NCI-H128 (cell line): ENCODE measurements around the gene TGFBRAP1.
A peak's percentile ranks its signal among the peaks of the same experiment; 100 is the strongest.
"Not testable (repeated sequence)": the region's sequence is repeated elsewhere in the genome, so short reads cannot be mapped to it uniquely, and the experiment has no call there.

Source experiments
- DNase-seq: peaks from one replicate; lab custom pipeline; 2025; ENCODE audit not compliant: unreplicated experiment; lab: John Stamatoyannopoulos, UW

Gene TGFBRAP1

DNA sequence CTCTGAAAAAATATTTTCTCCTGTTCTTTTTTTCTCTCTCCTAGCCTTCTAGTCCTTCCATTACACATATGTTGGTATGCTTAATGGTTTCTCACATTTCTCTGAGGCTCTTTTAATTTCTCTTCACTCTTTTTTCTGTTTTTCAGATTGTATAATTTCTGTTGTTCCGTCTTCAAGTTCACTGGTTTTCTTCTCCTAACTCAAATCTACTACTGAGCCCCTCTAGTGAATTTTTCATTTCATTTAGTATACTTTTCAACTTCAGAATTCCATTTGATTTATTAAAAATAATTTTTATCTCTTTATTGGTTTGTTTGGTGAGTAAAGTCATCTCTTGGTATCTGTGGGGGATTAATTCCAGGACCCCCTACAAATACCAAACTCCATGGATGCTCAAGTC is 27.6 kb upstream of the TGFBRAP1 start:
- DNase-seq: no peak

- no peak for DNase-seq
These were observed 15.3 kb upstream of the TGFBRAP1 start for GRCh38 chr2:105344704-105345345.

DNA sequence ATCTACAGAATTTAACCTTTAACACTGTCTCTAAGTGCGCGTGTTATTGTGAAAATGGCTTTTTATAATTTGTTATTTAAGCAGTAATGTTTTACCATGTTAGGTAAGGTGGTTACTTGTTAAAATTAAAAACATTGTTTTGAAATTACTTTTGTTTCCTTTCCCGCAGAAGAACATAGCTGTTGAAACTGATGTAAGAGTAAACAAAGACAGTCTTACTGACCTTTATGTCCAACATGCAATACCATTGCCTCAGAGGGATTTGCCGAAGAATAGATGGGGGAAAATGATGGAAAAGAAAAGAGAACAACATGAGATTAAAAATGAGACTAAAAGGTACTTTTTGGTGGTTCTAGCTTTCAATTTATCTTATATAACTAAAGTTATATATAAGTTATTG is 9.9 kb upstream of the TGFBRAP1 start:
- no peak for DNase-seq

- DNase-seq: no peak
These were observed 8.5 kb upstream of the TGFBRAP1 start for GRCh38 chr2:105338020-105338385.

DNA sequence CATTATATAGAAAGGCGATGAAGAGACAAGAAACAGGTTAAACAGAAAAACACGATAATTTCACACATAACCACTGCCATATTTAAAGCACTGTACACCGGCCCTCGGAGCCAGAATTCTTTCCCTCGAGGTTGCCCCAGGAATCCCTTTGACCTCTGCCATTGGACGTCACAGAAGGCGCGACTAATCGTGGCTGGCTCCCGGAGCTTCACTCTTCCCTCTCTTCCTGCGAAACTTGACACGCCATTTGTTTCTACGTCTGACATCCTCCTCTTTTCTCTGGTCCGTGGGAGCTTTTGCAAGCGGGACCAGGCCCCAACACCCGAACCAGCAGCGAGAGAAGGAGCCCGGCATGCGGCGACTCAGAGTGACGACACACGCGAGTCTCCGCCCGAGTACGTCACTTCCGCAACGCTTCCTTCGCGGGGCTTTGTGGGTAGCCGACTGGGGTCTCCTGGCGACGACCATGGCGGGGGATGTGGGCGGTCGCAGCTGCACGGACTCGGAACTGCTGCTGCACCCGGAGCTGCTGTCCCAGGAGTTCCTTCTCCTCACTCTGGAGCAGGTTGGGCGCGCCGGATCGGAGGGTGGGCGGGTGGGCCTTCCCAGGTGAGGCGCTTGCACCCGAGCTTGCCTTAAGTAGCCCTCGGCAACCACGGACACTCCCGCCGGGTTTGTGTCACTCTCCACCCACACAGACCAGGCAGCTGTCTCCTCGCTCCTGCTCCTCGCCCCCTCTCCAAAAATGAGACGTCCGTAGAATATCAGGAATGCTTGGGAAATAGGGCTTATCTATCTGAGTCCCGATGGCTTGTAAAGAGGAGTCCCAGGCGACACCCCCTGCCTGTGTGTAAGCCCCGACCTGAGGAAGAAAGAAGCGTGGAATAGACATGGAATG is 7.8 kb upstream of the TGFBRAP1 start, which contains the start of gene C2orf49:
Gene C2orf49 (plus strand): TSS at position 419 of the 898 bp plus-strand sequence. CDS start 48 bp downstream, at position 467.
- peak; percentile 81 for DNase-seq

DNA sequence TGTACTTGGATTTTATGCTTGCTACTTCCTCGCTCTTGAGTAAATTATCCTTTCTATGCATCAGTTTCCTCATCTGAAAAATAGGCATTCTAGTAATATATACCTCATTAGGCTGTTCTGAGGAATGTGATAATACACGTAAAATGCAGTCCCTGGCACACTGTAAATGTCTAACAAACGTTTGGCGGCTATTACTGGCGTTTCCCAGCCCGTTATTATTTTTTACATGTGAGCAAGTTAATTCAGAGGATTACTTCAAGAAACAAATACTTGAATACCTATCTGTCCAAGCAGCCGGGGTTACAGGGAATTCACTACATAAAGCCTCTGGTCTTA is 7.2 kb upstream of the TGFBRAP1 start:
- DNase-seq: no peak

GRCh38 chr2:105335469-105335868 is 5.9 kb upstream of the TGFBRAP1 start:
- DNase-seq: no peak

- DNase-seq: no peak
These were observed 4.7 kb upstream of the TGFBRAP1 start for GRCh38 chr2:105334211-105334610.

GRCh38 chr2:105330681-105331375 is 1.3 kb upstream of the TGFBRAP1 start:
- no peak for DNase-seq

DNA sequence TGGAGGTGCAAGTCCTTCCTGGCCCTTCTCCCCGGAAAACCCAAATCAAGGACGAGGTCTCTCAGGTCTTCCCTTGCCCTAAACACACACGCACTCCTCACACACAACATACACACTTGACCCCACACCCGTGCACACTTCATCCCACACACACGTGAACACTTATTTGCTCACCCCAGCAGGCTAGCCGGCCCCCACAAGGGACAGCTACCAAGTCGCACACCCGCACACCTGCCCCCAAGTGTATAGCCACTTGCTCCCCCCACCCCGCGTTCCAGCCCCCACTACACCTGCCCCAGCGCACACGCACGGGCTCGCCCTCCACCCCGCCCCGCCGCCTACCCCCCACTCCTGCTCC is 359 bp downstream of the TGFBRAP1 start:
- no peak for DNase-seq

GRCh38 chr2:105328281-105329196 is 996 bp downstream of the TGFBRAP1 start:
- peak; percentile 18 for DNase-seq

GRCh38 chr2:105327690-105328089 is 1.8 kb downstream of the TGFBRAP1 start:
- no peak for DNase-seq

GRCh38 chr2:105327271-105327670 is 2.3 kb downstream of the TGFBRAP1 start:
- DNase-seq: not testable (repeated sequence)

- DNase-seq: no peak
These were observed 4.1 kb downstream of the TGFBRAP1 start for GRCh38 chr2:105325389-105325963.

- DNase-seq: no peak
These were observed 4.8 kb downstream of the TGFBRAP1 start for GRCh38 chr2:105324732-105325131.

GRCh38 chr2:105324101-105324500 is 5.4 kb downstream of the TGFBRAP1 start:
- DNase-seq: no peak

DNA sequence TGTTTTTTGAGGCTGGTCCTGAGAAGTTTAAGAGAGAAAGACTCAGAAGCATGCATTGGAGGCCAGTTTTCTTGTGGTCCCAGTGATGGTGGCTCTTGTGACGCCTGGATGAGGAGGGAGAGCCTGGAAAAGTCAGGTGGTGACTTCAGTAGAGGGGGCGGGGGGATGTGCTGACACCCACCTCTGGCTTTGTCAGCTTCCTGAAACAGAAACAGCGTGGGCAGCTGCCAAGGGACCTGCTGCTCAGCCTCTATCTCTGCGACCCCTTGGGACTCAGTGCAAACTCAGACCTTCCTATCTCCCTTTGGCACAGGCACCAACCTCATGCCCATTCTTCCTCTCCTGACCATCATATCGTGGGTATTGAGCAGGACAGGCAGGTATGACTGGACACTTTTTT is 6.4 kb downstream of the TGFBRAP1 start:
- no peak for DNase-seq

- DNase-seq: no peak
These were observed 7.5 kb downstream of the TGFBRAP1 start for GRCh38 chr2:105321875-105322646.

DNA sequence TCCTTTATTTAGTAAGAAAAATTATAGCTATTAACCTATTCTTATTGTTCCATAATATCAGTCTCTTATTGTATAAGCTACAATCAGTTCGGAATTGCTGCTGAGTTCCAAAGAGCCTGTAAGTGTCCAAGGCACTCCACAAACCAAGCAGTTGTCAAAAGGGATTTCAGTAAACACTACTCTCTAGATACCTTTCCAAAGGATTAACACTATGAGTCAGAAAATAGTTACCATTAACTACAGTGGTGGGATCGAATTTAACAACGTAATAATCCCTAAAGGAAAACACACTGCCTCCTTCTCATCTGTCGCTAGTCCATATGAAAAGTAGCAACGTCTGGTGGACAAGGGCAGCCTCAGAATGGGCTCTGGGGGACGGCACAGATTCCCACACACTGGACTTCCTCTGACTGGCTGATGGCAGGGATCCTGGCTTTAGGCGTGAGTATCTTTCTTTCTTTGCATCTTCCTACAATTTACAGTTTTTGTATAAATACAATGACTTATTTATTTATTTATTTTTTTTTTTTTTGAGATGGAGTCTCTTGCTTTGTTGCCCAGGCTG is 8.8 kb downstream of the TGFBRAP1 start:
- no peak for DNase-seq
